OCI-LY7 (cell line): ENCODE data around the gene EXOC3L2. TPM values are rescaled to one million over a fixed set of nuclear protein-coding genes. Genes with fewer than 3 reads are reported as not detected.

ENCODE experiments used
- BruUV-seq: library from RNA; stranded (reverse); fragments of 400-500 nt; replicated peaks from 2 replicates; lab custom pipeline; 2021; lab: Mats Ljungman, UMichigan
- CTCF ChIA-PET: fragments of 300-600 bp; sonication (Branson Sonifier 250); formaldehyde crosslinking; loops from one replicate; lab custom pipeline; 2022; ENCODE audit warnings: antibody characterized with exemption; ENCODE audit not compliant: unreplicated experiment; lab: Charles Lee
- POLR2A ChIA-PET: fragments of 300-600 bp; sonication (Branson Sonifier 250); formaldehyde crosslinking; loops from one replicate; lab custom pipeline; 2022; ENCODE audit warnings: antibody characterized with exemption; lab: Charles Lee
- DNase-seq: peaks from one replicate; pipeline ENCODE4 v3.0.0-alpha.2; 2015; ENCODE audit warnings: low spot score
- H2AFZ ChIP-seq: fragments of 200-600 bp; sonication (generic), shearing (Covaris generic); 2 replicates; pipeline ENCODE4 v1.6.1; 2014; ENCODE audit warnings: mild to moderate bottlenecking, antibody characterized with exemption, low read length, moderate library complexity
- H3K27ac ChIP-seq: fragments of 200-600 bp; sonication (generic); 2 replicates; pipeline ENCODE4 v1.5.1; 2014; ENCODE audit warnings: mixed run types, low read depth, mild to moderate bottlenecking, moderate library complexity, low read length, inconsistent platforms; ENCODE audit not compliant: poor library complexity, severe bottlenecking
- H3K36me3 ChIP-seq: fragments of 200-600 bp; sonication (generic); 2 replicates; pipeline ENCODE4 v1.6.1; 2014; ENCODE audit warnings: mild to moderate bottlenecking, antibody characterized with exemption, low read length, moderate library complexity, mixed read lengths; ENCODE audit not compliant: insufficient read depth
- H3K4me1 ChIP-seq: fragments of 200-600 bp; sonication (generic); 2 replicates; pipeline ENCODE4 v1.5.1; 2014; ENCODE audit warnings: mild to moderate bottlenecking, low read length; ENCODE audit not compliant: insufficient read depth, poor library complexity, severe bottlenecking
- H3K4me2 ChIP-seq: fragments of 200-600 bp; sonication (generic); 2 replicates; pipeline ENCODE4 v1.6.1; 2014; ENCODE audit warnings: mild to moderate bottlenecking, low read length
- H3K4me3 ChIP-seq: fragments of 200-600 bp; sonication (generic); 2 replicates; pipeline ENCODE4 v1.5.1; 2014; ENCODE audit warnings: mild to moderate bottlenecking, low read depth, low read length; ENCODE audit not compliant: poor library complexity, severe bottlenecking
- H3K79me2 ChIP-seq: fragments of 200-600 bp; sonication (generic); 2 replicates; pipeline ENCODE4 v1.6.1; 2016; ENCODE audit warnings: low read depth, mild to moderate bottlenecking, low read length, moderate library complexity, mixed read lengths; ENCODE audit not compliant: insufficient read depth
- H3K9me2 ChIP-seq: fragments of 200-600 bp; sonication (generic); 2 replicates; pipeline ENCODE4 v1.6.1; 2016; ENCODE audit warnings: mild to moderate bottlenecking, low read length, mixed read lengths; ENCODE audit not compliant: insufficient read depth
- H3K9me3 ChIP-seq: fragments of 200-600 bp; sonication (generic); 2 replicates; pipeline ENCODE4 v1.6.1; 2014; ENCODE audit warnings: mild to moderate bottlenecking, mixed run types, low read length, mixed read lengths
- H4K20me1 ChIP-seq: fragments of 200-600 bp; sonication (generic); 2 replicates; pipeline ENCODE4 v1.6.1; 2014; ENCODE audit warnings: mild to moderate bottlenecking, antibody characterized with exemption, low read length, moderate library complexity, mixed read lengths; ENCODE audit not compliant: insufficient read depth
- EZH2phosphoT487 ChIP-seq: fragments of 200-600 bp; sonication (generic); IDR thresholded peaks from 2 replicates; pipeline ENCODE4 v1.6.1; 2018; ENCODE audit warnings: low read depth, borderline replicate concordance, mild to moderate bottlenecking, mixed run types, antibody characterized with exemption, low read length, moderate library complexity, mixed read lengths
- intact Hi-C: fragments of 100-400 bp; cut with micrococcal nuclease; formaldehyde crosslinking; loops from one replicate; pipeline ENCODE4 v1.10.0; 2022; ENCODE audit not compliant: unreplicated experiment
- total RNA-seq, 2 experiments: library from RNA; depleted of rRNA in 1 of 2; stranded (reverse); fragments of >200 nt in 1 of 2; shearing (Covaris generic) in 1 of 2; gene quantifications; 2 replicates each; pipeline ENCODE4 v1.2.3, GENCODE V29; 2014 to 2022
- TF ChIP-seq, protein P1 (sequence below): fragments of 200-600 bp; sonication (generic); conservative IDR thresholded peaks from 2 replicates; pipeline ENCODE4 v1.5.1; 2014; ENCODE audit warnings: mild to moderate bottlenecking, antibody characterized with exemption, low read length, moderate library complexity, mixed read lengths

The EXOC3L2 gene
- total RNA-seq, 2 experiments from 2014 or later = not detected

DNA sequence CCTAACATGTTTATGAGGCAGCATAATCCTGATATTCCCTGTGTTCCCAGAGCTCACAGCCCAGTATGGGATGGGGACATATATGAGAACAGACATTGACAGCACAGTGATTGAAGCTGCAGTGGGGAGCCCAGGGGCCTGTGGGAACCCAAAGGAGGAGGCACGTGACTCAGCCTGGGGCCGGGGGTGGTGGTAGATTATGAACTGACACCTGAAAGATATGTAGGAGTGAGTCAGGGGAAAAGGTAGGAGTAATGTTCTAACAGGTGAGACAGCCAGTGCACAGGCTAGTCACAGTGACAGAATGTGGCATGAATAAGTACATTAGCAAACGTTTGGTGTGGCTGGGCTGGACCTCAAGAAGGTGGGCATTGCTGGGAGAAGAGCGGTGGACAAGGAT is 48.5 kb upstream of the EXOC3L2 start:
- H3K4me1 ChIP-seq = no peaks in the 10 kb centered on the region
- H3K79me2 ChIP-seq = no peaks in the 10 kb centered on the region
- intact Hi-C loops = no loop called here
- no peak overlapping the region for H3K4me3 ChIP-seq
- TF ChIP-seq, protein P1, sequence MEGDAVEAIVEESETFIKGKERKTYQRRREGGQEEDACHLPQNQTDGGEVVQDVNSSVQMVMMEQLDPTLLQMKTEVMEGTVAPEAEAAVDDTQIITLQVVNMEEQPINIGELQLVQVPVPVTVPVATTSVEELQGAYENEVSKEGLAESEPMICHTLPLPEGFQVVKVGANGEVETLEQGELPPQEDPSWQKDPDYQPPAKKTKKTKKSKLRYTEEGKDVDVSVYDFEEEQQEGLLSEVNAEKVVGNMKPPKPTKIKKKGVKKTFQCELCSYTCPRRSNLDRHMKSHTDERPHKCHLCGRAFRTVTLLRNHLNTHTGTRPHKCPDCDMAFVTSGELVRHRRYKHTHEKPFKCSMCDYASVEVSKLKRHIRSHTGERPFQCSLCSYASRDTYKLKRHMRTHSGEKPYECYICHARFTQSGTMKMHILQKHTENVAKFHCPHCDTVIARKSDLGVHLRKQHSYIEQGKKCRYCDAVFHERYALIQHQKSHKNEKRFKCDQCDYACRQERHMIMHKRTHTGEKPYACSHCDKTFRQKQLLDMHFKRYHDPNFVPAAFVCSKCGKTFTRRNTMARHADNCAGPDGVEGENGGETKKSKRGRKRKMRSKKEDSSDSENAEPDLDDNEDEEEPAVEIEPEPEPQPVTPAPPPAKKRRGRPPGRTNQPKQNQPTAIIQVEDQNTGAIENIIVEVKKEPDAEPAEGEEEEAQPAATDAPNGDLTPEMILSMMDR = no peak
- no peak for TF ChIP-seq EZH2phosphoT487
- no peak overlapping the region for H3K4me2 ChIP-seq
- POLR2A ChIA-PET = no interaction called here
- DNase-seq = no peak
- no TSS peak for BruUV-seq
- H4K20me1 ChIP-seq = no peaks in the 10 kb centered on the region; the same call in 1 of the 2 replicates
- H3K27ac ChIP-seq = no peak overlapping the region
- no peak overlapping the region for H2AFZ ChIP-seq
- CTCF ChIA-PET = no interaction called here
- H3K9me3 ChIP-seq = no peaks in the 10 kb centered on the region
- peaks cover 15% of the 10 kb centered on the region for H3K36me3 ChIP-seq
- H3K9me2 ChIP-seq = no peaks in the 10 kb centered on the region

DNA sequence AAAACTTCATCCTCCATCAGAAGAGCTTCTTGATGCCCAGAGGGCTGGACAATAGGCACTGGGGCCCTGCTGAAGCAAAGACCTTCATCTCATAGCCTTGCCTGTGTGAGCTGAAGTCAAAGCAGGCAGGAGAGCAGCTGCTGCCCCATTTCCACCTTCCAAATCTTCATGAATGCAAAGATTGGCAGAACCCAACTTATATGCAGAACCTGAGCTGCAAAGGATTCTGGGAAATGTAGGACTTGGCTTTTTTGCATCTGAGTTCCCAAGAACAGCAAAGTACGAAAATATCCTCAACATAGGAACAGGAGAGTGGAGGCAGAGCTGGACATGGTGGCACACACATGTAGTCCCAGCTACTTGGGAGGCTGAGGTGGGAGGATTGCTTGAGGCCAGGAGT is 46.6 kb upstream of the EXOC3L2 start:
- Histone ChIP-seq H3K4me3 (no peak overlapping the region), H3K79me2 (no peaks in the 10 kb centered on the region), H4K20me1 (no peaks in the 10 kb centered on the region; the same call in 1 of the 2 replicates), H3K9me3 (no peaks in the 10 kb centered on the region), H3K27ac (no peak overlapping the region), H3K4me2 (no peak overlapping the region), H3K36me3 (peaks cover 15% of the 10 kb centered on the region), H3K9me2 (no peaks in the 10 kb centered on the region), H2AFZ (no peak overlapping the region), H3K4me1 (no peaks in the 10 kb centered on the region)
- no TSS peak for BruUV-seq
- ChIA-PET CTCF (no interaction called here), POLR2A (no interaction called here)
- intact Hi-C loops = no loop called here
- no peak for DNase-seq
- TF ChIP-seq, protein P1 = no peak
- TF ChIP-seq EZH2phosphoT487 = no peak

DNA sequence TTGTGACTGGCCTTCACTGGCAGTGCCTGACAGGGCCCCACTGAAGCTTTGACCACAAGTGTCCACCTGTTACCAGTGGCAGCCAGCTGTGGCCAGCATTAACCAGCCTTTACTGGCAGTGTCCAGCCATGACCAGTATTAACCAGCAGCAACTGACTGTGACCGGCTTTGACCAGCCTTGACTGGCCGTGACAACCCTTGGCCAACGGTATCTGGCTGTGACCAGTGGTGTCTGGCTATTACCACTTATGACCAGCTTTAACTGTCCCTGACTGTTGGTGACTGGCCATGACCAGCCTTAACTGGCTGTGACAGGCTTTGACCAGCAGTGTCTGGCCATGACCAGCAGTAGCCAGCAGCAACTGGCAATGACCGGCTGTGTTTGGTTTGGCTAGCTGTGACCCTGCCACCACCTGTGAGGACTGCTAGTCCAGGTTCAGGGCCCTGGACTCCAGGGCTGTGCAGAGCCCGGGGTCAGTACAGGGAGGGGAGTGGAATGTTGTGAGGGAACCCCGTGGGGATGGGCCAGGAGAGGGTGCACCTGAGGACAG is 45.2 kb upstream of the EXOC3L2 start:
- Histone ChIP-seq H3K36me3 (peaks cover 4% of the 10 kb centered on the region; the same call in 1 of the 2 replicates), H3K9me3 (no peaks in the 10 kb centered on the region), H3K4me1 (no peaks in the 10 kb centered on the region), H3K4me2 (no peak overlapping the region), H3K4me3 (no peak overlapping the region), H2AFZ (no peak overlapping the region), H3K79me2 (no peaks in the 10 kb centered on the region), H3K9me2 (no peaks in the 10 kb centered on the region), H3K27ac (no peak overlapping the region), H4K20me1 (no peaks in the 10 kb centered on the region; the same call in 1 of the 2 replicates)
- CTCF ChIA-PET = interaction anchor here (0.6 kb wide), 1 partner anchor 113 kb away, joined by 3 read pairs; the partner anchor contains the start of gene TRAPPC6A
- TF ChIP-seq EZH2phosphoT487 = no peak
- TF ChIP-seq, protein P1 = no peak
- no TSS peak for BruUV-seq
- intact Hi-C loops = no loop called here
- POLR2A ChIA-PET = no interaction called here
- no peak for DNase-seq
